OCI-LY7 (cell line): ENCODE measurements around the gene FGD5. TPM values are rescaled to one million over a fixed set of nuclear protein-coding genes. Genes with fewer than 3 reads are reported as not detected.

Experiments
- BruUV-seq: library from RNA; stranded (reverse); fragments of 400-500 nt; replicated peaks from 2 replicates; lab custom pipeline; 2021; lab: Mats Ljungman, UMichigan
- CTCF ChIA-PET: fragments of 300-600 bp; sonication (Branson Sonifier 250); formaldehyde crosslinking; loops from one replicate; lab custom pipeline; 2022; ENCODE audit warnings: antibody characterized with exemption; ENCODE audit not compliant: unreplicated experiment; lab: Charles Lee
- POLR2A ChIA-PET: fragments of 300-600 bp; sonication (Branson Sonifier 250); formaldehyde crosslinking; loops from one replicate; lab custom pipeline; 2022; ENCODE audit warnings: antibody characterized with exemption; lab: Charles Lee
- DNase-seq: peaks from one replicate; pipeline ENCODE4 v3.0.0-alpha.2; 2015; ENCODE audit warnings: low spot score
- H2AFZ ChIP-seq: fragments of 200-600 bp; sonication (generic), shearing (Covaris generic); 2 replicates; pipeline ENCODE4 v1.6.1; 2014; ENCODE audit warnings: mild to moderate bottlenecking, antibody characterized with exemption, low read length, moderate library complexity
- H3K27ac ChIP-seq: fragments of 200-600 bp; sonication (generic); 2 replicates; pipeline ENCODE4 v1.5.1; 2014; ENCODE audit warnings: mixed run types, low read depth, mild to moderate bottlenecking, moderate library complexity, low read length, inconsistent platforms; ENCODE audit not compliant: poor library complexity, severe bottlenecking
- H3K36me3 ChIP-seq: fragments of 200-600 bp; sonication (generic); 2 replicates; pipeline ENCODE4 v1.6.1; 2014; ENCODE audit warnings: mild to moderate bottlenecking, antibody characterized with exemption, low read length, moderate library complexity, mixed read lengths; ENCODE audit not compliant: insufficient read depth
- H3K4me1 ChIP-seq: fragments of 200-600 bp; sonication (generic); 2 replicates; pipeline ENCODE4 v1.5.1; 2014; ENCODE audit warnings: mild to moderate bottlenecking, low read length; ENCODE audit not compliant: insufficient read depth, poor library complexity, severe bottlenecking
- H3K4me2 ChIP-seq: fragments of 200-600 bp; sonication (generic); 2 replicates; pipeline ENCODE4 v1.6.1; 2014; ENCODE audit warnings: mild to moderate bottlenecking, low read length
- H3K4me3 ChIP-seq: fragments of 200-600 bp; sonication (generic); 2 replicates; pipeline ENCODE4 v1.5.1; 2014; ENCODE audit warnings: mild to moderate bottlenecking, low read depth, low read length; ENCODE audit not compliant: poor library complexity, severe bottlenecking
- H3K79me2 ChIP-seq: fragments of 200-600 bp; sonication (generic); 2 replicates; pipeline ENCODE4 v1.6.1; 2016; ENCODE audit warnings: low read depth, mild to moderate bottlenecking, low read length, moderate library complexity, mixed read lengths; ENCODE audit not compliant: insufficient read depth
- H3K9me2 ChIP-seq: fragments of 200-600 bp; sonication (generic); 2 replicates; pipeline ENCODE4 v1.6.1; 2016; ENCODE audit warnings: mild to moderate bottlenecking, low read length, mixed read lengths; ENCODE audit not compliant: insufficient read depth
- H3K9me3 ChIP-seq: fragments of 200-600 bp; sonication (generic); 2 replicates; pipeline ENCODE4 v1.6.1; 2014; ENCODE audit warnings: mild to moderate bottlenecking, mixed run types, low read length, mixed read lengths
- H4K20me1 ChIP-seq: fragments of 200-600 bp; sonication (generic); 2 replicates; pipeline ENCODE4 v1.6.1; 2014; ENCODE audit warnings: mild to moderate bottlenecking, antibody characterized with exemption, low read length, moderate library complexity, mixed read lengths; ENCODE audit not compliant: insufficient read depth
- EZH2phosphoT487 ChIP-seq: fragments of 200-600 bp; sonication (generic); IDR thresholded peaks from 2 replicates; pipeline ENCODE4 v1.6.1; 2018; ENCODE audit warnings: low read depth, borderline replicate concordance, mild to moderate bottlenecking, mixed run types, antibody characterized with exemption, low read length, moderate library complexity, mixed read lengths
- intact Hi-C: fragments of 100-400 bp; cut with micrococcal nuclease; formaldehyde crosslinking; loops from one replicate; pipeline ENCODE4 v1.10.0; 2022; ENCODE audit not compliant: unreplicated experiment
- total RNA-seq, 2 experiments: library from RNA; depleted of rRNA in 1 of 2; stranded (reverse); fragments of >200 nt in 1 of 2; shearing (Covaris generic) in 1 of 2; gene quantifications; 2 replicates each; pipeline ENCODE4 v1.2.3, GENCODE V29; 2014 to 2022
- TF ChIP-seq, protein P1 (sequence below): fragments of 200-600 bp; sonication (generic); conservative IDR thresholded peaks from 2 replicates; pipeline ENCODE4 v1.5.1; 2014; ENCODE audit warnings: mild to moderate bottlenecking, antibody characterized with exemption, low read length, moderate library complexity, mixed read lengths

The FGD5 gene
- total RNA-seq, 2 experiments from 2014 or later = 0.09 to 0.21 TPM

DNA sequence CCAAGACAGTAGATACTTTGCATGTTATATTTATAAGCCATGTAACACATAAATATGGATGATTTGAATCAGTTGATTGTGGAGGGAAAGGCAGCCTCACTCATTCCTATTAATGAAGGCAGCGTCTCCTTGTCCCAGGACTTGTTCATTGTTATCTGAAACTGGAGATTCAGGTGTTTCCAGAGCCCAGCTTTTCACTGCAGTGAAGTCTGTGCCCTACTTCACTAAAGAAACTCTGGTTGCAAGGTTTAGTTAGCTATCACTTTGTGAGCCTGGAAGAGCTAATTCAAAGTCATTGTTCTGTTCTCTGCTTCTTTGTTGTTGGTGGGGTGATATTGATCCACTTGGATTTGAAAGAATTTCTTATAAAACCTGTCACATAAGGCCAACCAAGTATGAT is 138.4 kb downstream of the FGD5 start:
- no TSS peak for BruUV-seq
- peaks cover 41% of the 10 kb centered on the region for H3K36me3 ChIP-seq
- intact Hi-C loops = loop anchor here (2.0 kb wide), 1 partner anchor 68 kb away; no protein-coding TSS in a partner anchor
- peaks cover 31% of the 10 kb centered on the region for H3K4me1 ChIP-seq
- CTCF ChIA-PET = interaction anchor here (1.1 kb wide), 1 partner anchor 9 kb away, joined by 4 read pairs; no protein-coding TSS in a partner anchor
- H3K4me3 ChIP-seq = no peak overlapping the region
- H3K4me2 ChIP-seq = peak overlapping the region; percentile 49
- H3K79me2 ChIP-seq = peaks cover 88% of the 10 kb centered on the region
- no peak for TF ChIP-seq EZH2phosphoT487
- TF ChIP-seq, protein P1, sequence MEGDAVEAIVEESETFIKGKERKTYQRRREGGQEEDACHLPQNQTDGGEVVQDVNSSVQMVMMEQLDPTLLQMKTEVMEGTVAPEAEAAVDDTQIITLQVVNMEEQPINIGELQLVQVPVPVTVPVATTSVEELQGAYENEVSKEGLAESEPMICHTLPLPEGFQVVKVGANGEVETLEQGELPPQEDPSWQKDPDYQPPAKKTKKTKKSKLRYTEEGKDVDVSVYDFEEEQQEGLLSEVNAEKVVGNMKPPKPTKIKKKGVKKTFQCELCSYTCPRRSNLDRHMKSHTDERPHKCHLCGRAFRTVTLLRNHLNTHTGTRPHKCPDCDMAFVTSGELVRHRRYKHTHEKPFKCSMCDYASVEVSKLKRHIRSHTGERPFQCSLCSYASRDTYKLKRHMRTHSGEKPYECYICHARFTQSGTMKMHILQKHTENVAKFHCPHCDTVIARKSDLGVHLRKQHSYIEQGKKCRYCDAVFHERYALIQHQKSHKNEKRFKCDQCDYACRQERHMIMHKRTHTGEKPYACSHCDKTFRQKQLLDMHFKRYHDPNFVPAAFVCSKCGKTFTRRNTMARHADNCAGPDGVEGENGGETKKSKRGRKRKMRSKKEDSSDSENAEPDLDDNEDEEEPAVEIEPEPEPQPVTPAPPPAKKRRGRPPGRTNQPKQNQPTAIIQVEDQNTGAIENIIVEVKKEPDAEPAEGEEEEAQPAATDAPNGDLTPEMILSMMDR = no peak
- POLR2A ChIA-PET = interaction anchor here (0.6 to 1.8 kb wide), 4 partner anchors 9 to 639 kb away, joined by 3 to 5 read pairs (median 3); no protein-coding TSS in a partner anchor
- DNase-seq = no peak
- H3K27ac ChIP-seq = no peak overlapping the region
- no peaks in the 10 kb centered on the region for H4K20me1 ChIP-seq
- H2AFZ ChIP-seq = no peak overlapping the region
- no peaks in the 10 kb centered on the region for H3K9me2 ChIP-seq
- no peaks in the 10 kb centered on the region for H3K9me3 ChIP-seq

DNA sequence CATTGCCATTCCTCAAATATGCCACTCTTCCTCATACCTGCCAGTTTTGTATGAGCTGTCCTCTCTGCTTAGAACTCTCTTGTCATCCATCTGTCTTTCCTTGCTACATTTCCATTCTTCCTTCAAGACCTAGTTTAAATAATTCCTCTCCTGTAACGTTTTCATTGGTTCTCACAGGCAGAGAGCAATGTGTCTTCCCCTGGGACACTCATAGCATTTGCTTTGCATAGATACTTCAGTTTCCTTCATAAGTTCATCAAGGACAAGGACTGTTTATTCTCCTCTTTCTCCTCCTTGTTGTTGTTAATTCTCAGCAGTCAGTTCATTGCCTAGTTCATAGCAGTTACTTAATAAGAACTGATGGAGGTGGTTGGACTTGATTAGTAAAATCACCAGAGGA is 139.2 kb downstream of the FGD5 start:
- no peak overlapping the region for H2AFZ ChIP-seq
- intact Hi-C loops = loop anchor here (2.0 kb wide), 1 partner anchor 67 kb away; no protein-coding TSS in a partner anchor
- peaks cover 31% of the 10 kb centered on the region for H3K4me1 ChIP-seq
- no peaks in the 10 kb centered on the region; the same call in 1 of the 2 replicates for H4K20me1 ChIP-seq
- no TSS peak for BruUV-seq
- H3K9me2 ChIP-seq = no peaks in the 10 kb centered on the region
- TF ChIP-seq EZH2phosphoT487 = no peak
- ChIA-PET CTCF (no interaction called here), POLR2A (interaction anchor here (1.2 to 1.8 kb wide), 2 partner anchors 8 to 27 kb away, joined by 4 to 5 read pairs; no protein-coding TSS in a partner anchor)
- H3K79me2 ChIP-seq = peaks cover 88% of the 10 kb centered on the region
- peak; percentile 20 for DNase-seq
- no peaks in the 10 kb centered on the region for H3K9me3 ChIP-seq
- no peak overlapping the region for H3K4me3 ChIP-seq
- H3K36me3 ChIP-seq = peaks cover 47% of the 10 kb centered on the region
- H3K4me2 ChIP-seq = peak overlapping the region; percentile 49
- no peak overlapping the region for H3K27ac ChIP-seq

DNA sequence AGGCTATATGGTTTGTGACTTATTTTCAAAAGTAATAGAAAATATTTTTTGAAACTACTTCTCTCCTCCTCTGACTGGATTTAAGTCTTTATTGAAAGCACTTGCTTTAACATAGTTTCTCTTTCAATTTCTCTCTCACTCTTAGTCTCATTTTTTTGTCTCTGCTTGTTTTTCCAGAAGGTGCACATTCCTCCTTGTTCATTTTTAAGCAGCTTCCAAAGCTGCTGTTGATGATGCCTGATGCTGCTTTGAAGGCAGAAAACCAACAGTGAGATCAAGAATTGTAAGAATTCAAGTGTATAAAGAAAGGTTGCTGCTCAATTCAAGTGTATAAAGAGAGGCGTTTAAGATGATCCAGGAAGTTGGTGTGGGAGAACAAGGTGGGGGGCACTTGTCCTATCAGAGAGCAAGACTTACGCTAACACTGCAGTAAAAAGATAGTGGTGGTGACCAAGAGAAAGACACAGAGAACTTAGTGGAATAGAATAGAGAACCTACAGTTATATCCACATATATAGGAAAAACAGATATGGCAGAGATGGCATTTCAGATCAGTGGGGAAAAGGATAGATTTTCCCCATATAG is 140.7 kb downstream of the FGD5 start:
- Histone ChIP-seq H3K9me3 (no peaks in the 10 kb centered on the region), H4K20me1 (no peaks in the 10 kb centered on the region; the same call in 1 of the 2 replicates), H3K36me3 (peaks cover 53% of the 10 kb centered on the region), H3K4me1 (peaks cover 31% of the 10 kb centered on the region), H3K4me3 (no peak overlapping the region), H3K4me2 (no peak overlapping the region), H3K27ac (no peak overlapping the region), H3K79me2 (peaks cover 77% of the 10 kb centered on the region), H2AFZ (no peak overlapping the region), H3K9me2 (no peaks in the 10 kb centered on the region)
- intact Hi-C loops = no loop called here
- no TSS peak for BruUV-seq
- TF ChIP-seq, protein P1 = no peak
- no peak for TF ChIP-seq EZH2phosphoT487
- ChIA-PET POLR2A (no interaction called here), CTCF (no interaction called here)
- no peak for DNase-seq
